Measurements from ENCODE around the gene ZNF616. TPM values are rescaled to one million over a fixed set of nuclear protein-coding genes. Genes with fewer than 3 reads are reported as not detected.

The ZNF616 gene
- total and polyA plus RNA-seq, 2 donors (not counting 1 experiment from before 2014, with no cell fraction given) = 1.4 to 14.2 TPM

GRCh38 chr19:52188822-52189734 lies 49.3 kb upstream of the ZNF616 start:
- peak overlapping the region; percentile 38 to 76 (median 48) for H3K4me3 ChIP-seq (ENCODE audit: control extremely low read depth in 1 of 5, extremely low read depth in 1 of 5, insufficient read depth in 1 of 5, low read depth in 2 of 5, low read length in 4 of 5)
- H3K79me2 ChIP-seq (ENCODE audit: control insufficient read depth, insufficient read depth, low read length) = peaks cover 49% of the 10 kb centered on the region
- peaks cover 0 to 14% of the 10 kb centered on the region in 2 experiments for H3K36me3 ChIP-seq (replicated peaks in 1 of 2; ENCODE audit: control extremely low read depth in 1 of 2, control insufficient read depth in 1 of 2, extremely low read depth in 1 of 2, insufficient read depth in 2 of 2, low read length in 1 of 2)
- peak overlapping the region; percentile 73 for H3K9ac ChIP-seq (ENCODE audit: low read length)
- H3K27me3 ChIP-seq (replicated peaks in 1 of 4; ENCODE audit: control extremely low read depth in 1 of 4, control insufficient read depth in 3 of 4, insufficient read depth in 4 of 4, low read length in 3 of 4) = no peaks in the 10 kb centered on the region
- Mint-ChIP-seq H3K27ac (peak overlapping the region; percentile 100), H3K9me3 (ENCODE audit: insufficient read depth) (no peaks in the 10 kb centered on the region), H3K27me3 (no peaks in the 10 kb centered on the region), H3K4me3 (peak overlapping the region; percentile 99), H3K4me1 (peaks cover 36% of the 10 kb centered on the region)
- DNase-seq (no peak), ATAC-seq (ENCODE audit: low read depth) (no peak)
- POLR2A ChIA-PET = interaction anchor here (0.5 to 1.8 kb wide), 15 partner anchors 11 to 2000 kb away, joined by 3 to 31 read pairs (median 4); partner anchors contain the start of genes MBOAT7, MYADM, ZNF614 and ZNF616
- TF ChIP-seq, protein P1, sequence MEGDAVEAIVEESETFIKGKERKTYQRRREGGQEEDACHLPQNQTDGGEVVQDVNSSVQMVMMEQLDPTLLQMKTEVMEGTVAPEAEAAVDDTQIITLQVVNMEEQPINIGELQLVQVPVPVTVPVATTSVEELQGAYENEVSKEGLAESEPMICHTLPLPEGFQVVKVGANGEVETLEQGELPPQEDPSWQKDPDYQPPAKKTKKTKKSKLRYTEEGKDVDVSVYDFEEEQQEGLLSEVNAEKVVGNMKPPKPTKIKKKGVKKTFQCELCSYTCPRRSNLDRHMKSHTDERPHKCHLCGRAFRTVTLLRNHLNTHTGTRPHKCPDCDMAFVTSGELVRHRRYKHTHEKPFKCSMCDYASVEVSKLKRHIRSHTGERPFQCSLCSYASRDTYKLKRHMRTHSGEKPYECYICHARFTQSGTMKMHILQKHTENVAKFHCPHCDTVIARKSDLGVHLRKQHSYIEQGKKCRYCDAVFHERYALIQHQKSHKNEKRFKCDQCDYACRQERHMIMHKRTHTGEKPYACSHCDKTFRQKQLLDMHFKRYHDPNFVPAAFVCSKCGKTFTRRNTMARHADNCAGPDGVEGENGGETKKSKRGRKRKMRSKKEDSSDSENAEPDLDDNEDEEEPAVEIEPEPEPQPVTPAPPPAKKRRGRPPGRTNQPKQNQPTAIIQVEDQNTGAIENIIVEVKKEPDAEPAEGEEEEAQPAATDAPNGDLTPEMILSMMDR (IDR thresholded peaks at IDR 0.05) = no peak
- TF ChIP-seq EZH2 (IDR thresholded peaks at IDR 0.05; ENCODE audit: borderline replicate concordance, insufficient read depth, low read depth, low read length, poor library complexity, severe bottlenecking) = no peak
- H3K4me1 ChIP-seq (ENCODE audit: control insufficient read depth in 2 of 2, insufficient read depth in 2 of 2, low read length in 2 of 2) = peaks cover 35 to 47% of the 10 kb centered on the region in 2 donors
- CTCF ChIA-PET = interaction anchor here (0.7 to 1.9 kb wide), 8 partner anchors 11 to 748 kb away, joined by 3 to 9 read pairs (median 4); partner anchors contain the start of gene ZNF836
- peak overlapping the region; percentile 81 for H2AFZ ChIP-seq (ENCODE audit: insufficient read depth, low read depth, low read length, poor library complexity, severe bottlenecking)
- peak overlapping the region; percentile 90 for H3K4me2 ChIP-seq (replicated peaks; ENCODE audit: low read depth, low read length, poor library complexity, severe bottlenecking)
- H3K9me3 ChIP-seq (ENCODE audit: control extremely low read depth in 1 of 3, control insufficient read depth in 2 of 3, insufficient read depth in 1 of 3, low read length in 2 of 3) = peaks cover 0 to 4% (median 0%) of the 10 kb centered on the region in 3 donors
- H4K20me1 ChIP-seq (ENCODE audit: control insufficient read depth, insufficient read depth, low read length, poor library complexity, severe bottlenecking) = peaks cover 33% of the 10 kb centered on the region
- WGBS (ENCODE audit: insufficient coverage) = 10% methylated on average over 30 of the region's 32 CpGs
- H3K27ac ChIP-seq (ENCODE audit: low read length in 2 of 2) = peak overlapping the region; percentile 86 to 98
- intact Hi-C loops (cut with micrococcal nuclease) = loop anchor here (1.0 kb wide), 5 partner anchors 18 to 140 kb away; partner anchors contain the start of genes ZNF616, ZNF766 and ZNF836

All from B cell (primary cell).